G401 (cell line): ENCODE data around the gene JMJD1C. TPM values are rescaled to one million over a fixed set of nuclear protein-coding genes. Genes with fewer than 3 reads are reported as not detected.
"Not testable (repeated sequence)": the region's sequence is repeated elsewhere in the genome, so short reads cannot be mapped to it uniquely, and the experiment has no call there.

Source experiments
- DNase-seq: peaks from one replicate; pipeline ENCODE4 v3.0.0-alpha.2; 2015; ENCODE audit warnings: low spot score
- in situ Hi-C: cut with HindIII; loops from 2 replicates; pipeline ENCODE4 v1.10.0; 2016; ENCODE audit warnings: low sequenced_read_pairs, mixed read lengths
- total RNA-seq: library from RNA; depleted of rRNA; stranded (reverse); fragments of >200 nt; shearing (Covaris generic); gene quantifications from 2 replicates; pipeline ENCODE4 v1.2.3, GENCODE V29; 2014

The JMJD1C gene
- total RNA-seq, 1 experiment from 2014 or later: 29.1 TPM

DNA sequence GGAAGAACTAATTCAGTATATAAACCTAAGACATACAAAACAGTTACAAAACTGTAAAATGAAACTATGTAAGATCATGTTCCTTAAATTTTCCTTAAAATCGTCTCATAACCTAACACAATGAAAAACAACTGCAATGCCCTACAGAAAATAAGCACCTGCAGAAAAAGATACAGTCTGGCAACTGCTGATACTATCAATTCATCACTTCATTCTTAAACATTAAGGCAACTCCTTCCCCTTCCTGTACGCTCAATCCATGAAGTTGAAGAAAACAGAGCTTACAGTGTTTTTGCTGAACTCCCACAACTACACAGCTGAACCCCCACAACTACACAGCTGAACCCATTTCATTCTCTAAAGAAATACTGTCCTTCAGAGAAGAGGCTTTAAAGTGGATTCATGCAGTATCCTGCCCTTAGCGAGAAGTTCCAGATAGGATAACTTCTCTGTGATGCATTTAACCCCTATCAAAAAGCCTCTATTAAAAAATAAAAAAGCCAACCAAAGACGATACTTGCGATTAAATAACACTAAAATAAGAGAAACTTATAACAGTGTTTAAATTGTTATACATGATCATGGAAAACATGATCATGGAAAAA lies 50.0 kb downstream of the JMJD1C start:
- in situ Hi-C loops: no loop called here

DNA sequence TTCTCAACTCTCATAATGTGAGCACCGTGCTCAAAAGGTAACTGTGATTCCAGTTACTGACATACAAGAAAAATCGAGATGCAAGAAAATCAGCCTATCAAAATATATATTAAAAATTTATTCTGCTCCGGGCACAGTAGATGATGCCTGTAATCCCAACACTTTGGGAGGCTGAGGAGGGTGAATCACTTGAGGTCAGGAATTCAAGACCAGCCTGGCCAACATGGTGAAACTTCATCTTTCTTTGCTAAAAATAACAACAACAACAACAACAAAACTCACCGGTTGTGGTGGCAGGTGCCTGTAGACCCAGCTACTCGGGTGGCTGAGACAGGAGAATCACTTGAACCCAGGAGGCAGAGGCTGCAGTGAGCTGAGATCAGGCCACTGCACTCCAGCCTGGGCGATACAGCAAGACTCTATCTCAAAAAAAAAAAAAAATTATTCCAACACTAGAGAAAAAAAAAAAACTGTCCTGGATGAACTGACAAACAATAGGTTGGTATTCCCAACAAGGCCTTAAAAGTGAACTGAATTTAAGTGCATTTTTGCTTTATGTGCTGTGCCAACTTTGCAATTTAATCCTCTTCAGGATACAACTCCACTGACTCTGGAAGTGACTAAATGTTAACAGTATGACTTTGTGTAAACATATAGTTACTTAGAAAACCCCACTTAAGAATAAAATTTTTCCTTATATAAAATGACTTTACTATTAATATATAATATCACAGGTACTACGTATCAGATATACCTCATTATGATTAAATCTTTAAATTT lies 51.1 kb downstream of the JMJD1C start:
- peak; percentile 27 for DNase-seq
- in situ Hi-C loops: no loop called here

More for the DNA sequence above, 50.0 kb downstream of the JMJD1C start:
- peak; percentile 43 for DNase-seq

DNA sequence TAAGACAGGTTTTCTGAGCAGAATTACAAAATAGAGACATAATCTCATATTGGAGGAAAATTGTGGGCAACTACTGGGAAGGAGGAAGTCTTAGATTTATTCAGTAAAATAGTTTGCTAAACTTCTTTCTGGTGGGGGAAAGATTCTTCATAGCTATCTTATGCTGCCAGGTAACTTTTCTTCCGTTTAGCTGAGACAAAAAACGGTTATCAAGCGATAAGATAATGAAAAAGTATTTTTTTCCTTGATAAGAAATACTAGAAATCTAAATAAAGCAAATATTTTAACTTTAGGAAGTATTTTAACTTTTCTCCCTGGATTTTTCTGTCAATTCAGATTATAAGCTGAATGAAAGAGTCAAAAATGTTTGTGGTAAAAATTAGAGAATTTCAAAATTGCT lies 52.3 kb downstream of the JMJD1C start:
- in situ Hi-C loops: no loop called here
- no peak for DNase-seq

DNA sequence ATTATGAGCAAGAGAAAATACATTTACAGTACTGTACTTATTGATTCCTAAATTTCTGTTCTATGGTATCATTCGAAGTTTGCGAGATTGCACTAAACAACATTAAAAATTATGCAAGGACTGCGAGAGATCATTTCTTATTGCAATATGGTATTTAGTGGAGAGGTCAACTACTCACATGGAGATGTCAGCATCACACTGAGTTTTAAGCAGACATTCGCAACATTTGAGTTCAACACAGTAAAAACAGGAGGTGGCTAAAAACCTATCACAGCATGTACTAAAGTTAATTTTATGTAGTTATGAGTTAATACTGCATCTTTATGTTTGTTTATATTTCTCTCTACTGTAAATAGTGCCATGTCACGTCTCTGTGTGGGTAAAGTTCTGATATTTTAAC lies 53.5 kb downstream of the JMJD1C start:
- DNase-seq: no peak
- in situ Hi-C loops: no loop called here

DNA sequence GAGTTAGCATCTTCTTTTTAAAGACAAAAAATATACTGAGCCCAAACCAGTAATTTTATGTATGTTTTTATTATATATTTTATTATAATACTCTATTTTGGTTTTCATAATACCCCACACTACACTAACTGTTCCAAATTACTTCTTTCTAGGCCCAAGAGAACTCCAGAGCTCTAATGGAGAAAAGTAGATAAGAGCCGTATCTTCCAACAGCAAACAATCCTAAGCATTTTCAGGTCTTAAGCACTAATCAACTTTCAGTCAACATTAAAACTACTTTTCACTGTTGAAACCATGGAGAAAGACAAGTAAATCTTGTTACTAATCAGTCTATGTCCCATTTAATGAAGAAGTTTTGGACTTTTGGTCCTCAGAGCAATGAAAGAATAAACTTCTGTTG lies 55.1 kb downstream of the JMJD1C start:
- in situ Hi-C loops: no loop called here
- DNase-seq: no peak

DNA sequence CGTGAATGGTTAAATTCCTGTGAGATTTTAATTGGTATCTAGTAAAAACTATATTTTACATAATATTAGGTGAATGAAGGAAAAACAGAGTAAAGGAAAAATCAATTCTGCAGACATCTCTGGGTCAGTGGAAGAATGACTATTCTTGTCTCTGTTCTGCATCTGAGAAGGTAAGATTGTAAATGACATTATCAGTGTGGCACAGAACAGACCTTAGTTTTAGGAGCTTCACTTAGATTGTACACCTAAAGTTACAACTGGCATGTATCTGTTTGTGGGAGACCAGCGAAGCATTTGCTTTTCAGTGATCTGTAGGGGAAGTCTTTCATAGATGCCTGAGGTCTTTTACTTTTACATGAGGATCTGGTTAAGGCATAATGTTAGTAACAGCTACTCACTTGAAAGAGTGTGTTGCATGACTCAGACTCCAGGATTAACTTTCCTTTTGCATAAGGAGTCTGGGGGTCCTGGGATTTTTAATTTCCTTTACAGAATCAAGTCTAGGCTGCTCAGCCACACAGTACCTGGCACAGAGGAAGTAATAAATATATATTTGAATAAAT lies 56.2 kb downstream of the JMJD1C start:
- in situ Hi-C loops: no loop called here
- DNase-seq: no peak

DNA sequence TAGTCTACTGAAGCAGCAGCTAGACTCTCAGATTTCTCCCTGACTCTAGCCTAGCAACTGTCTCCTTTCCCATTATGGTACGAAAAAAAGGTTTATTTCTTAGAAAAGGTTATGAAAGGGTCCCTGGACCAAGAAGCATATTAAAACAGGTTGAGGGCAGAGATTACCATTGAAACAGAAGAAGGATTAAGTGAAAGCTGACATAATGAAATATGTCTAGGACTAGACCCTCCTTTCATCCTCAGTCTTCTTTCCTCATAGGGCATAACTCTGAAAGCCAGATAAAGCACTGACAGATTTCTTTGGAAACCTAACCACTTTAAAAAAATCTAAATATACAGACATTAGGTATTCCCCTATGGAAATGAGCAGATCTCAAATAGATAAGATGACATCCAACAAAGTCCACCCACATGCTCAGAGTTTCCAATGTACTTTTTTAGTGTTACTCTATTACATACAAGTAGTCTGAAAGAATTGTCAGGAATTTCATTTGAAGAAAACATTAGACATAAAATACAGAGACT lies 58.6 kb downstream of the JMJD1C start:
- in situ Hi-C loops: no loop called here
- no peak for DNase-seq

DNA sequence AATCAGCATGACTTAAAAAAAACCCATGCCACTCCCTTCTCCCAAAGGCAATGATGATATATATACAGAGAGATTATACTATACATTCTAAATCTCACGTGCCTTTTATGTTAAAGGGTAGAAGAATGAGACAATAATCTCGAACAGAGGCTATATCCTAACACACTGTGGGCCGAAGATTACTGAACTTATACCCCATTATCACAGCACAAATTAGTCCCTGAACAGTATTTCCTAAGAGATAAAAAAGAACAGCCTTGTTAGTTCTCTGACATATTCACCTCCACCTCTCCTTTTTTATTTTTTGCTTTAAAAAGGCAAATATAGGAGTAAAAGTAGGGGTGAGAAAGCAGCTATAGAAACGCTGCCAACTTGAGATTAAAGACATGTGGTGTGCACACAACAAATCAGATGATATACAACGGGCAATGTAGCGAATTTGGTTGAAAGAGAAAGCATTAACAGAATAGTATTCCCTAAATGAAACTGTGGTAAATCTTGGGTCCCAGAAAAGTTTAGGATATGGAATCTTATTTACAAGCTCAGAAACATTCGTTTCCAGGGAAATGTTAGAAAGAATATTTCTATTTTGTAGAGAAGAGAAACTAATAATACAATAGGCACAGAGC lies 69.5 kb downstream of the JMJD1C start:
- DNase-seq: no peak
- in situ Hi-C loops: no loop called here

DNA sequence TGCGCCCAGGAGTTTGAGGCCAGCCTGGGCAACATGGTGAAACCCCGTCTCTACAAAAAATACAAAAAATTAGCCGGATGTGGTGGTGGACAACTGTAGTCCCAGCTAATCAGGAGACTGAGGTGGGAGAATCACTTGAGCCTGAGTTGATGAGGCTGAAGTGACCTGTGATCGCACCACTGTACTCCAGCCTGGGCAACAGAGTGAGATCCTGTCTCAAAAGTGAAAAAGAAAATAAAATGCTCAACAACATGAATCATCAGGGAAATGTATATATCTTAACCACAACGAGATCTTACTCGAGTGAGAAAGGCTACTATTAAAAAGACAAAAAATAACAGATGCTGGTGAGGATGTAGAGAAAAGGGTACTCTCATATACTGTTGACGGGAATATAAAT lies 72.7 kb downstream of the JMJD1C start:
- DNase-seq: no peak

DNA sequence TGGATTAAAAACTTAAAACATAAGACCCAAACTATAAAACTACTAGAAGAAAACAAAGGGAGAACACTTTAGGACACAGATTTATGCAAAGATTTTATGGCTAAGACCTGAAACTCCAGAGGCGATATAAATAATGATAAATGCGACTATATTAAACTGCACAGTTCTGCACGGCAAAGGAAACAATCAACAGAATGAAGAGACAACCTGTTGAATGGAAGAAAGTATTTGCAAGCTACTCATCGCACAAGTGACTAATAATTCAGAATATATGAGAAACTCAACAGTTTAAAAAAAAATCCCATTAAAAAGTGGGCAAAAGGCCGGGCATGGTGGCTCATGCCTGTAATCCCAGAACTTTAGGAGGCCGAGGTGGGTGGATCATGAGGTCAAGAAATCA lies 73.6 kb downstream of the JMJD1C start:
- in situ Hi-C loops: no loop called here

More for the DNA sequence above, 72.7 kb downstream of the JMJD1C start:
- in situ Hi-C loops: no loop called here

DNA sequence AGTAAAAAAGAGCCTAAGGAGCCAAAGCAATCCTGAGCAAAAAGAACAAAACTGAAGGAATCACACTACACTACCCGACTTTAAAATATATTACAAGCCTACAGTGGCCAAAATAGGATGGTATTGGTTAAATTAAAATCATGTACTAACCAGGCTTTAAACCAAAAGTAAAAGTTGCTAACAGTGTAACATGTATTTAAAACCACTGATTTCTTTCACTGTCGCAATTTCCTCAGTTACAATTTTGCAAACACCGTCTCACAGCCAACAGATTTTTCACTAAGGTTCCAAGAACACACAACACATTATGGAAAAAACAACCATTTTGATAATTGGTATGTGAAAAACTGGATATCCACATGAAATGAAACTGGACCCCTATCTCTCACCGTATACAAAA lies 74.0 kb downstream of the JMJD1C start:
- no peak for DNase-seq
- in situ Hi-C loops: no loop called here

More for the DNA sequence above, 73.6 kb downstream of the JMJD1C start:
- no peak for DNase-seq

DNA sequence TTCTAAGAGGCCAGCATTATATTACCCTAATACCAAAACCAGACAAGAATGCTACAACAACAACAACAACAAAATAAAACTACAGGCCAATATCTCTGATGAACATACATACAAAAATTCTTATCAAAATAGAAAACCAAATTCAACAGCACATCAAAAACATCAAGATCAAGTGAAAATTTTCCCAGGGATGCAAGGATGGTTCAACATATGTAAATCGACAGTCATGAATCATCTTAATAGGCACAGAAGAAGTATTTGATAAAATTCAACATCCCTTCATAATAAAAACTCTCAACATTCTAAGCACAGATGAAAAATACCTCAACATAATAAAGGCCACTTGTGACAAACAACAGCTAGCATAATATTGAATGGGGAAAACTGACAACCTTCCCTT lies 75.3 kb downstream of the JMJD1C start:
- in situ Hi-C loops: no loop called here
- DNase-seq: no peak

DNA sequence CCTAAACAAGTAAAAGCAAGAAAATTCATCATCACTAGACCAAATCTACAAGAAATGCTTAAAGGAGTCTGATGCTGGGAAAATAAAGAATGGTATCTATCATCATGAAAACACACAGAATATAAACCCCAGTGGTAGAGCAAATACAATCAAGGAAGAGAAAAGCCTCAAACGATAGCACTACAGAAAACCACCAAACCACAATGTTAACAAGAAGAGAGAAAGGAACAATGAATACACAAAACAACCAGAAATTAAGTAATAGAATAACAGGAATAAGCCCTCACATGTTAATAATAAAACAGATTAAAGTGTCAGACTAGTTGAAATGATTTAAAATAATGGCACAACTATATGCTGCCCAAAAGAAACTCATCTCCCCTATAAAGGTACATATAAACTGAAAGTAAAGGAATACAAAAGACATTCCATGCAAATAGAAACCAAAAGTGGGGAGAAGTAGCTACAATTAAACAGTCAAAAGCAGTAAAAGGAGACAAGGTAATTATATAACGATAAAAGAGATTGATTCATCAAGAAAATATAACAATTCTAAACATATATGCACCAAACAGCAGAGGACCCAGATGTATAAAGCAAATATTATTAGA lies 77.3 kb downstream of the JMJD1C start:
- DNase-seq: no peak
- in situ Hi-C loops: no loop called here

DNA sequence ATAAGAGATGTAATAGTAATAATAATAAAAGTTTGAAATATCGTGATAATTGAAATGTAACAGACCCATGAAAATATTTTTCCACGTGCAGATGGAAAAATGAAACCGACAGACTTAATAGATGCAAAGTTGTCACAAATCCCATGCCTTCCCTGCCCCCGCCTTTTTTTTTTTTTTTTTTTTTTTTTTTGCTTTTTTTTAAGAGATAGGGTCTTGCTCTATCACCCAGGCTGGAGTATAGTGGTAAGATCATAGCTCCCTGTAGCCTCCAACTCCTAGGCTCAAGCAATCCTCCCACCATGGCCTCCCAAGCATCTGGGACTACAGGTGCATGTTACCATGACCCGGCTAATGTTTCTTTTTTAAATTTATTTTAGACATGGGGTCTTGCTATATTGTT lies 80.5 kb downstream of the JMJD1C start:
- DNase-seq: no peak
- in situ Hi-C loops: no loop called here

DNA sequence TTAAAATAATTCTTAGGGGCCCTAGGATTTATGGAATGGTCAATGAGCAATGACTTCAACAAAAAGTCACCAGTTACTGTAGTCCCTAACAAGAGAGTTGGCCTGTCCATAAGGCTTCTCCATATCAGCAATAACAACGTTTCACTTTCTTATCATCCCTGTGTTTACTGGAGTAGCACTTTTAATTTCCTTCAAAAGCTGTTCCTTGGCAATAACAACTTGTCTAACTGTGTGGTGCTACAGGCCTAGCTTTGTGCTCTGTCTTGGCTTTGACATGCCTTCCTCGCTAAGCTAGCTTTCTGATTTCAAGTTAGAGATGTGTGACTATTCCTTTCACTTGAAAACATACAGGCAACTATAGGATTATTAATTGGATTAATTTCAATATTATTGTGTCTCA lies 81.1 kb downstream of the JMJD1C start:
- DNase-seq: no peak

DNA sequence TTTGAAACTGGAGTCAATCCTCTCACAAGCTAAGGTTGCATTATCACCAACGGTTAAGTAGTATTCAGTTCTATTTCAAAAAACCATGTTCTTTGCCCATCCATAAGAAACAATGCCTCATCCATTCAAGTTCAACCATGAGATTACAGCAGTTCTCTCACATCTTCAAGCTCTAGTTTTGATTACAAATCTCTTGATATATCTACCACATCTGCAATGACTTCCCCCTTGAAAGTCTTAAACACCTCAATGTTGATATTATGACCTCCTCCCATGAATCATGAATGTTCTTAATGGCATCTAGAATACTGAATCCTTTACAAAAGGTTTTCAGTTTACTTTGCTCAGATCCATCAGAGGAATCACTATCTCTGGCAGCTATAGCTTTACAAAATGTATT lies 81.8 kb downstream of the JMJD1C start:
- in situ Hi-C loops: no loop called here
- DNase-seq: no peak

More for the DNA sequence above, 81.1 kb downstream of the JMJD1C start:
- in situ Hi-C loops: no loop called here

DNA sequence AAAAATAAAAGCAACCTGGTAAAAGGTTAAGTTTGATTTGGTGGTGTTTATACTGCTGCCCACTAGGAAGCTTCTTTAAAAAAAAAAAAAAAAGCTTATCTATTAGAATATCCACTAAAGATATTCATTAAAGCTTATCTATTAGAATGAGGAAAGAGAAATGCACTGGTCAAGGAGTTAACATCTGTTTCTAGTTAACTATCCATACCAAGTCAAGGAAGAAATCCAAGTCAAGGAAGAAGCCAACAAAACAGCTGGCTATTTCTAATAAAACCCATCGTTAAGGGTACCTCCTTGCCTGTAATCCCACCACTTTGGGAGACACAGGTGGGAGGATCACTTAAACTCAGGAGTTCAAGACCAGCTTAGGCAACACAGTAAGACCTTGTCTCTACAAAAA lies 82.6 kb downstream of the JMJD1C start:
- in situ Hi-C loops: no loop called here
- DNase-seq: no peak

DNA sequence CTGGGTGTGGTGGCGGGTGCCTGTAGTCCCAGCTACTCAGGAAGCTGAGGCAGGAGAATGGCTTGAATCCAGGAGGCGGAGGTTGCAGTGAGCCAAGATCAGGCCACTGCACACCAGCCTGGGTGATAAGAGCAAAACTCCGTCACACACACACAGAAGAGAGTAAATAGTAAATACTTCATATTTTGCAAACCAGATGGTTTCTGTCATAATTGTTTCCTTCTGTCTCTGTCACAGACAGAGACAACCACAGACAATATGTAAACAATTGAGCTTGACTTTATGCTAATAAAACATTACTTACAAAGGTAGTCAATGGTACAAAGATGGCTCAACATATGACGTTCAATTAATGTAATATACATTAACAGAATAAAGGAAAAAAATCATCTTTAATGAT lies 83.7 kb downstream of the JMJD1C start:
- no peak for DNase-seq
- in situ Hi-C loops: no loop called here

DNA sequence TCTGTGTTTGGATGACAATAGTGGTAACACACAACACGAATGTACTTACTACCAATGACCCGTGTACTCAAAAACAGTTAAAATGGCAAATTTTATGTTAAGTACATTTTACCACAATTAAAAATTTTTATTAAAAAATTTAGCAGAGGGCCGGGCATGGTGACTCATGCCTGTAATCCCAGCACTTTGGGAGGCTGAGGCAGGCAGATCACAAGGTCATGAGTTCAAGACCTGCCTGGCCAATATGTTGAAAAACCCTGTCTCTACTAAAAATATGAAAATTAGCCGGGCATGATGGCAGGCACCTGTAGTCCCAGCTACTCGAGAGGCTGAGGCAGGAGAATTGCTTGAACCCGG lies 88.5 kb downstream of the JMJD1C start:
- in situ Hi-C loops, DNase-seq: not testable (repeated sequence)
